ENCODE data around the gene MRM2.

DNA sequence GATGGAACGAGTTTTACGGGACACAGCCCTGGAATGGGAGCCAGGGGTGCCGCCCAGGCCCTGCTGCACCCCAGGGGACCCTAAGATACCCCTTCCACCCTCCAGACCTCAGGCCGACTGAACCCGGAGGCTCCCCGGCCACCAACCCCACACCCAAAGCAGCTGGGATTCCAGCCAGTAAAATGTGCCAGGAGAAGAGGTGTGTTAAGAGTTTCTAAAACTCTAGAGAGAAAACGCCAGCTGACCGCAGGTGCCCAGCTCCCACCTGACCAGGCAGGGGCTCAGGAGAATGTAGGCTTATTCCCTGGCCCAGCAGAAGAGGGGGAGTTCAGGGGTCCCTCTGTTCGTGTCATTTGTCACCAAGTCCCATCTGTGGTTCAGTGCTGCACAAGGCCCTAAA lies 17.5 kb upstream of the MRM2 start:
- TF ChIP-seq, protein P1, sequence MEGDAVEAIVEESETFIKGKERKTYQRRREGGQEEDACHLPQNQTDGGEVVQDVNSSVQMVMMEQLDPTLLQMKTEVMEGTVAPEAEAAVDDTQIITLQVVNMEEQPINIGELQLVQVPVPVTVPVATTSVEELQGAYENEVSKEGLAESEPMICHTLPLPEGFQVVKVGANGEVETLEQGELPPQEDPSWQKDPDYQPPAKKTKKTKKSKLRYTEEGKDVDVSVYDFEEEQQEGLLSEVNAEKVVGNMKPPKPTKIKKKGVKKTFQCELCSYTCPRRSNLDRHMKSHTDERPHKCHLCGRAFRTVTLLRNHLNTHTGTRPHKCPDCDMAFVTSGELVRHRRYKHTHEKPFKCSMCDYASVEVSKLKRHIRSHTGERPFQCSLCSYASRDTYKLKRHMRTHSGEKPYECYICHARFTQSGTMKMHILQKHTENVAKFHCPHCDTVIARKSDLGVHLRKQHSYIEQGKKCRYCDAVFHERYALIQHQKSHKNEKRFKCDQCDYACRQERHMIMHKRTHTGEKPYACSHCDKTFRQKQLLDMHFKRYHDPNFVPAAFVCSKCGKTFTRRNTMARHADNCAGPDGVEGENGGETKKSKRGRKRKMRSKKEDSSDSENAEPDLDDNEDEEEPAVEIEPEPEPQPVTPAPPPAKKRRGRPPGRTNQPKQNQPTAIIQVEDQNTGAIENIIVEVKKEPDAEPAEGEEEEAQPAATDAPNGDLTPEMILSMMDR (IDR thresholded peaks at IDR 0.05; ENCODE audit: low read depth, low read length, missing input control) = no peak
- no peak for TF ChIP-seq EGR1 (IDR thresholded peaks at IDR 0.05; ENCODE audit: low read depth in 2 of 2)
- TF ChIP-seq RXRA (IDR thresholded peaks at IDR 0.05) = no peak
- no peak for TF ChIP-seq FOXA1 (IDR thresholded peaks at IDR 0.05)
- no peak for TF ChIP-seq TAF1 (conservative IDR thresholded peaks at IDR 0.05)
- TF ChIP-seq, protein P2, sequence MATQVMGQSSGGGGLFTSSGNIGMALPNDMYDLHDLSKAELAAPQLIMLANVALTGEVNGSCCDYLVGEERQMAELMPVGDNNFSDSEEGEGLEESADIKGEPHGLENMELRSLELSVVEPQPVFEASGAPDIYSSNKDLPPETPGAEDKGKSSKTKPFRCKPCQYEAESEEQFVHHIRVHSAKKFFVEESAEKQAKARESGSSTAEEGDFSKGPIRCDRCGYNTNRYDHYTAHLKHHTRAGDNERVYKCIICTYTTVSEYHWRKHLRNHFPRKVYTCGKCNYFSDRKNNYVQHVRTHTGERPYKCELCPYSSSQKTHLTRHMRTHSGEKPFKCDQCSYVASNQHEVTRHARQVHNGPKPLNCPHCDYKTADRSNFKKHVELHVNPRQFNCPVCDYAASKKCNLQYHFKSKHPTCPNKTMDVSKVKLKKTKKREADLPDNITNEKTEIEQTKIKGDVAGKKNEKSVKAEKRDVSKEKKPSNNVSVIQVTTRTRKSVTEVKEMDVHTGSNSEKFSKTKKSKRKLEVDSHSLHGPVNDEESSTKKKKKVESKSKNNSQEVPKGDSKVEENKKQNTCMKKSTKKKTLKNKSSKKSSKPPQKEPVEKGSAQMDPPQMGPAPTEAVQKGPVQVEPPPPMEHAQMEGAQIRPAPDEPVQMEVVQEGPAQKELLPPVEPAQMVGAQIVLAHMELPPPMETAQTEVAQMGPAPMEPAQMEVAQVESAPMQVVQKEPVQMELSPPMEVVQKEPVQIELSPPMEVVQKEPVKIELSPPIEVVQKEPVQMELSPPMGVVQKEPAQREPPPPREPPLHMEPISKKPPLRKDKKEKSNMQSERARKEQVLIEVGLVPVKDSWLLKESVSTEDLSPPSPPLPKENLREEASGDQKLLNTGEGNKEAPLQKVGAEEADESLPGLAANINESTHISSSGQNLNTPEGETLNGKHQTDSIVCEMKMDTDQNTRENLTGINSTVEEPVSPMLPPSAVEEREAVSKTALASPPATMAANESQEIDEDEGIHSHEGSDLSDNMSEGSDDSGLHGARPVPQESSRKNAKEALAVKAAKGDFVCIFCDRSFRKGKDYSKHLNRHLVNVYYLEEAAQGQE (IDR thresholded peaks at IDR 0.05) = no peak
- TF ChIP-seq, protein P3, sequence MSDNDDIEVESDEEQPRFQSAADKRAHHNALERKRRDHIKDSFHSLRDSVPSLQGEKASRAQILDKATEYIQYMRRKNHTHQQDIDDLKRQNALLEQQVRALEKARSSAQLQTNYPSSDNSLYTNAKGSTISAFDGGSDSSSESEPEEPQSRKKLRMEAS (IDR thresholded peaks at IDR 0.05) = no peak
- TF ChIP-seq RAD21 (IDR thresholded peaks at IDR 0.05) = no peak
